Measurements from ENCODE around the gene TP53BP1. TPM values are rescaled to one million over a fixed set of nuclear protein-coding genes. Genes with fewer than 3 reads are reported as not detected.

The TP53BP1 gene
- total and polyA plus RNA-seq, 2 of the 13 experiments (the other 11 are each of a cell fraction or from before 2014, with no cell fraction given): 17.1 to 17.4 TPM

GRCh38 chr15:43370975-43371974 lies 121.7 kb downstream of the TP53BP1 start, which contains the start of the genes TUBGCP4 and ZSCAN29 (continued):
- TF ChIP-seq TOPORS (CRISPR knock-in tag; IDR thresholded peaks at IDR 0.05): 0 out of 2 replicates have a peak, but pooled peaks have one; percentile 45
- TF ChIP-seq, protein P1, sequence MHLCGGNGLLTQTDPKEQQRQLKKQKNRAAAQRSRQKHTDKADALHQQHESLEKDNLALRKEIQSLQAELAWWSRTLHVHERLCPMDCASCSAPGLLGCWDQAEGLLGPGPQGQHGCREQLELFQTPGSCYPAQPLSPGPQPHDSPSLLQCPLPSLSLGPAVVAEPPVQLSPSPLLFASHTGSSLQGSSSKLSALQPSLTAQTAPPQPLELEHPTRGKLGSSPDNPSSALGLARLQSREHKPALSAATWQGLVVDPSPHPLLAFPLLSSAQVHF (CRISPR knock-in tag; IDR thresholded peaks at IDR 0.05): 0 out of 2 replicates have a peak, but pooled peaks have one; percentile 38
- TF ChIP-seq ZNF83 (CRISPR knock-in tag; IDR thresholded peaks at IDR 0.05; ENCODE audit: borderline replicate concordance): peak; percentile 89; the same call in 1 of the 2 replicates
- peak; percentile 37; the same call in 1 of the 2 replicates for TF ChIP-seq ZZZ3 (CRISPR knock-in tag; IDR thresholded peaks at IDR 0.05; ENCODE audit: borderline replicate concordance)
- TF ChIP-seq, protein P2, sequence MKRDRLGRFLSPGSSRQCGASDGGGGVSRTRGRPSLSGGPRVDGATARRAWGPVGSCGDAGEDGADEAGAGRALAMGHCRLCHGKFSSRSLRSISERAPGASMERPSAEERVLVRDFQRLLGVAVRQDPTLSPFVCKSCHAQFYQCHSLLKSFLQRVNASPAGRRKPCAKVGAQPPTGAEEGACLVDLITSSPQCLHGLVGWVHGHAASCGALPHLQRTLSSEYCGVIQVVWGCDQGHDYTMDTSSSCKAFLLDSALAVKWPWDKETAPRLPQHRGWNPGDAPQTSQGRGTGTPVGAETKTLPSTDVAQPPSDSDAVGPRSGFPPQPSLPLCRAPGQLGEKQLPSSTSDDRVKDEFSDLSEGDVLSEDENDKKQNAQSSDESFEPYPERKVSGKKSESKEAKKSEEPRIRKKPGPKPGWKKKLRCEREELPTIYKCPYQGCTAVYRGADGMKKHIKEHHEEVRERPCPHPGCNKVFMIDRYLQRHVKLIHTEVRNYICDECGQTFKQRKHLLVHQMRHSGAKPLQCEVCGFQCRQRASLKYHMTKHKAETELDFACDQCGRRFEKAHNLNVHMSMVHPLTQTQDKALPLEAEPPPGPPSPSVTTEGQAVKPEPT (CRISPR knock-in tag; IDR thresholded peaks at IDR 0.05; ENCODE audit: low read depth): no peak; the same call in 1 of the 2 replicates
- 0 out of 2 replicates have a peak, but pooled peaks have one; percentile 28 for TF ChIP-seq CREBL2 (CRISPR knock-in tag; IDR thresholded peaks at IDR 0.05; ENCODE audit: borderline replicate concordance)
- peak; percentile 69; the same call in 1 of the 2 replicates for TF ChIP-seq KDM3A (CRISPR knock-in tag; IDR thresholded peaks at IDR 0.05; ENCODE audit: low read depth)
- TF ChIP-seq ZNF607 (CRISPR knock-in tag; IDR thresholded peaks at IDR 0.05; ENCODE audit: borderline replicate concordance): peak; percentile 16; the same call in 1 of the 2 replicates
- TF ChIP-seq ZBTB1 (CRISPR knock-in tag; IDR thresholded peaks at IDR 0.05; ENCODE audit: borderline replicate concordance): no peak
- 0 out of 2 replicates have a peak, but pooled peaks have one; percentile 21 for TF ChIP-seq SRY (CRISPR knock-in tag; IDR thresholded peaks at IDR 0.05)
- no peak for TF ChIP-seq TOE1 (CRISPR knock-in tag; IDR thresholded peaks at IDR 0.05)
- TF ChIP-seq ZNF44 (CRISPR knock-in tag; IDR thresholded peaks at IDR 0.05): 0 out of 2 replicates have a peak, but pooled peaks have one; percentile 51
- TF ChIP-seq PRPF4 (IDR thresholded peaks at IDR 0.05; ENCODE audit: low read depth, low read length, poor library complexity, severe bottlenecking): no peak
- TF ChIP-seq NCOA5 (CRISPR knock-in tag; IDR thresholded peaks at IDR 0.05): no peak
- TF ChIP-seq THRA (CRISPR knock-in tag; IDR thresholded peaks at IDR 0.05; ENCODE audit: borderline replicate concordance): no peak
- TF ChIP-seq ZNF274 (CRISPR knock-in tag; IDR thresholded peaks at IDR 0.05): peak; percentile 85
- TF ChIP-seq ZNF839 (CRISPR knock-in tag; IDR thresholded peaks at IDR 0.05; ENCODE audit: borderline replicate concordance): no peak
- TF ChIP-seq, protein P3, sequence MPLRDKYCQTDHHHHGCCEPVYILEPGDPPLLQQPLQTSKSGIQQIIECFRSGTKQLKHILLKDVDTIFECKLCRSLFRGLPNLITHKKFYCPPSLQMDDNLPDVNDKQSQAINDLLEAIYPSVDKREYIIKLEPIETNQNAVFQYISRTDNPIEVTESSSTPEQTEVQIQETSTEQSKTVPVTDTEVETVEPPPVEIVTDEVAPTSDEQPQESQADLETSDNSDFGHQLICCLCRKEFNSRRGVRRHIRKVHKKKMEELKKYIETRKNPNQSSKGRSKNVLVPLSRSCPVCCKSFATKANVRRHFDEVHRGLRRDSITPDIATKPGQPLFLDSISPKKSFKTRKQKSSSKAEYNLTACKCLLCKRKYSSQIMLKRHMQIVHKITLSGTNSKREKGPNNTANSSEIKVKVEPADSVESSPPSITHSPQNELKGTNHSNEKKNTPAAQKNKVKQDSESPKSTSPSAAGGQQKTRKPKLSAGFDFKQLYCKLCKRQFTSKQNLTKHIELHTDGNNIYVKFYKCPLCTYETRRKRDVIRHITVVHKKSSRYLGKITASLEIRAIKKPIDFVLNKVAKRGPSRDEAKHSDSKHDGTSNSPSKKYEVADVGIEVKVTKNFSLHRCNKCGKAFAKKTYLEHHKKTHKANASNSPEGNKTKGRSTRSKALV (CRISPR knock-in tag; IDR thresholded peaks at IDR 0.05): no peak
- no peak for TF ChIP-seq DDIT3 (CRISPR knock-in tag; IDR thresholded peaks at IDR 0.05)
- TF ChIP-seq ETV5 (CRISPR knock-in tag; IDR thresholded peaks at IDR 0.05; ENCODE audit: borderline replicate concordance): peak; percentile 62
- 0 out of 2 replicates have a peak, but pooled peaks have one; percentile 21 for TF ChIP-seq ZNF317 (CRISPR knock-in tag; IDR thresholded peaks at IDR 0.05)

Data from HepG2 (cell line).